ENCODE data around the gene CYB5R3.
"Not testable (repeated sequence)": the region's sequence is repeated elsewhere in the genome, so short reads cannot be mapped to it uniquely, and the experiment has no call there.

Gene CYB5R3

GRCh38 chr22:42596863-42597530, 52.2 kb downstream of the CYB5R3 start:
- no peak overlapping the region for H3K4me3 Mint-ChIP-seq
- no peaks in the 10 kb centered on the region for H3K27me3 Mint-ChIP-seq (ENCODE audit: low read depth)
- peaks cover 55% of the 10 kb centered on the region for H3K36me3 Mint-ChIP-seq (ENCODE audit: low read depth)
- no peak for DNase-seq (ENCODE audit: low spot score)
- H3K27ac Mint-ChIP-seq: no peak overlapping the region
- H3K4me1 Mint-ChIP-seq (ENCODE audit: low read depth): peaks cover 3% of the 10 kb centered on the region
- no peaks in the 10 kb centered on the region for H3K9me3 Mint-ChIP-seq

- no peak for DNase-seq (ENCODE audit: low spot score)
- H3K4me1 Mint-ChIP-seq (ENCODE audit: low read depth): no peaks in the 10 kb centered on the region
- no peaks in the 10 kb centered on the region for H3K9me3 Mint-ChIP-seq
- no peaks in the 10 kb centered on the region for H3K27me3 Mint-ChIP-seq (ENCODE audit: low read depth)
- peak overlapping the region; percentile 24 for H3K27ac Mint-ChIP-seq
- peaks cover 54% of the 10 kb centered on the region for H3K36me3 Mint-ChIP-seq (ENCODE audit: low read depth)
- no peak overlapping the region for H3K4me3 Mint-ChIP-seq
These were observed 52.9 kb downstream of the CYB5R3 start for GRCh38 chr22:42596336-42596735.

GRCh38 chr22:42595434-42595833, 53.8 kb downstream of the CYB5R3 start:
- Mint-ChIP-seq H3K27me3 (ENCODE audit: low read depth) (no peaks in the 10 kb centered on the region), H3K4me1 (ENCODE audit: low read depth) (no peaks in the 10 kb centered on the region), H3K36me3 (ENCODE audit: low read depth) (peaks cover 54% of the 10 kb centered on the region), H3K4me3 (no peak overlapping the region), H3K9me3 (no peaks in the 10 kb centered on the region), H3K27ac (no peak overlapping the region)
- DNase-seq (ENCODE audit: low spot score): no peak

- Mint-ChIP-seq H3K4me3 (no peak overlapping the region), H3K27me3 (ENCODE audit: low read depth) (no peaks in the 10 kb centered on the region), H3K36me3 (ENCODE audit: low read depth) (peaks cover 54% of the 10 kb centered on the region), H3K9me3 (no peaks in the 10 kb centered on the region), H3K4me1 (ENCODE audit: low read depth) (no peaks in the 10 kb centered on the region), H3K27ac (no peak overlapping the region)
- DNase-seq (ENCODE audit: low spot score): no peak
These were observed 57.2 kb downstream of the CYB5R3 start for GRCh38 chr22:42591987-42592386.

- no peak for DNase-seq (ENCODE audit: low spot score)
- Mint-ChIP-seq H3K36me3 (ENCODE audit: low read depth) (peaks cover 46% of the 10 kb centered on the region), H3K27ac (no peak overlapping the region), H3K27me3 (ENCODE audit: low read depth) (no peaks in the 10 kb centered on the region), H3K4me3 (no peak overlapping the region), H3K9me3 (no peaks in the 10 kb centered on the region), H3K4me1 (ENCODE audit: low read depth) (no peaks in the 10 kb centered on the region)
These were observed 61.5 kb downstream of the CYB5R3 start for GRCh38 chr22:42587588-42588175.

GRCh38 chr22:42586381-42586780, 62.8 kb downstream of the CYB5R3 start:
- Mint-ChIP-seq H3K36me3 (ENCODE audit: low read depth) (peaks cover 44% of the 10 kb centered on the region), H3K4me1 (ENCODE audit: low read depth) (peaks cover 5% of the 10 kb centered on the region), H3K9me3 (no peaks in the 10 kb centered on the region), H3K27ac (peak overlapping the region; percentile 13), H3K27me3 (ENCODE audit: low read depth) (no peaks in the 10 kb centered on the region), H3K4me3 (no peak overlapping the region)
- DNase-seq (ENCODE audit: low spot score): no peak

- Mint-ChIP-seq H3K4me3 (no peak overlapping the region), H3K27ac (no peak overlapping the region), H3K4me1 (ENCODE audit: low read depth) (peaks cover 8% of the 10 kb centered on the region), H3K36me3 (ENCODE audit: low read depth) (peaks cover 43% of the 10 kb centered on the region), H3K27me3 (ENCODE audit: low read depth) (no peaks in the 10 kb centered on the region), H3K9me3 (no peaks in the 10 kb centered on the region)
- no peak for DNase-seq (ENCODE audit: low spot score)
These were observed 64.1 kb downstream of the CYB5R3 start for GRCh38 chr22:42585096-42585495.

GRCh38 chr22:42584364-42584940, 64.7 kb downstream of the CYB5R3 start:
- no peak overlapping the region for H3K27ac Mint-ChIP-seq
- no peak for DNase-seq (ENCODE audit: low spot score)
- no peaks in the 10 kb centered on the region for H3K27me3 Mint-ChIP-seq (ENCODE audit: low read depth)
- H3K4me1 Mint-ChIP-seq (ENCODE audit: low read depth): peaks cover 8% of the 10 kb centered on the region
- peaks cover 38% of the 10 kb centered on the region for H3K36me3 Mint-ChIP-seq (ENCODE audit: low read depth)
- no peak overlapping the region for H3K4me3 Mint-ChIP-seq
- H3K9me3 Mint-ChIP-seq: no peaks in the 10 kb centered on the region

- Mint-ChIP-seq H3K36me3 (ENCODE audit: low read depth) (peaks cover 39% of the 10 kb centered on the region), H3K27me3 (ENCODE audit: low read depth) (no peaks in the 10 kb centered on the region), H3K9me3 (no peaks in the 10 kb centered on the region), H3K4me1 (ENCODE audit: low read depth) (peaks cover 8% of the 10 kb centered on the region), H3K4me3 (no peak overlapping the region), H3K27ac (no peak overlapping the region)
- DNase-seq (ENCODE audit: low spot score): no peak
These were observed 66.2 kb downstream of the CYB5R3 start for GRCh38 chr22:42582987-42583386.

GRCh38 chr22:42581762-42582716, 67.2 kb downstream of the CYB5R3 start:
- peak; percentile 82 for DNase-seq (ENCODE audit: low spot score)
- Mint-ChIP-seq H3K36me3 (ENCODE audit: low read depth) (peaks cover 35% of the 10 kb centered on the region), H3K4me3 (peak overlapping the region; percentile 96), H3K9me3 (no peaks in the 10 kb centered on the region), H3K27me3 (ENCODE audit: low read depth) (no peaks in the 10 kb centered on the region), H3K4me1 (ENCODE audit: low read depth) (peaks cover 8% of the 10 kb centered on the region), H3K27ac (peak overlapping the region; percentile 96)

GRCh38 chr22:42581194-42581761, 67.9 kb downstream of the CYB5R3 start:
- Mint-ChIP-seq H3K27ac (peak overlapping the region; percentile 96), H3K4me3 (peak overlapping the region; percentile 96), H3K36me3 (ENCODE audit: low read depth) (peaks cover 28% of the 10 kb centered on the region)
- H3K9me3 Mint-ChIP-seq; H3K27me3 Mint-ChIP-seq (ENCODE audit: low read depth); H3K4me1 Mint-ChIP-seq (ENCODE audit: low read depth); DNase-seq (ENCODE audit: low spot score): not testable (repeated sequence)

- not testable (repeated sequence) for H3K4me1 Mint-ChIP-seq (ENCODE audit: low read depth); H3K27me3 Mint-ChIP-seq (ENCODE audit: low read depth); DNase-seq (ENCODE audit: low spot score); H3K9me3 Mint-ChIP-seq; H3K27ac Mint-ChIP-seq
- peaks cover 23% of the 10 kb centered on the region for H3K36me3 Mint-ChIP-seq (ENCODE audit: low read depth)
- H3K4me3 Mint-ChIP-seq: peak overlapping the region; percentile 32
These were observed 69.2 kb downstream of the CYB5R3 start for GRCh38 chr22:42580040-42580439.

- H3K27ac Mint-ChIP-seq: no peak overlapping the region
These were observed 71.5 kb downstream of the CYB5R3 start for GRCh38 chr22:42577623-42578240.

More at GRCh38 chr22:42577623-42578240, 71.5 kb downstream of the CYB5R3 start:
- peaks cover 8% of the 10 kb centered on the region for H3K4me1 Mint-ChIP-seq (ENCODE audit: low read depth)
- no peaks in the 10 kb centered on the region for H3K9me3 Mint-ChIP-seq
- no peak for DNase-seq (ENCODE audit: low spot score)
- no peaks in the 10 kb centered on the region for H3K27me3 Mint-ChIP-seq (ENCODE audit: low read depth)
- no peak overlapping the region for H3K4me3 Mint-ChIP-seq
- H3K36me3 Mint-ChIP-seq (ENCODE audit: low read depth): peaks cover 21% of the 10 kb centered on the region

Data from T-helper 2 cell treated with Interferon-gamma antibody and Interleukin-4, amounts not matched to agents 5 μg/mL and 100 μg/mL, for 36 hours (primary cell).